Fibroblast of pulmonary artery (primary cell): ENCODE measurements around the gene SPARC.
"Not testable (repeated sequence)": the region's sequence is repeated elsewhere in the genome, so short reads cannot be mapped to it uniquely, and the experiment has no call there.

Source experiments
- DNase-seq: peaks from one replicate; pipeline ENCODE4 v3.0.0-alpha.2; 2010; ENCODE audit warnings: low read depth
- H3K4me3 ChIP-seq: replicated peaks from 2 replicates; pipeline ENCODE4 v1.5.1; 2011; ENCODE audit warnings: low read depth, mild to moderate bottlenecking, control low read depth, low read length, moderate library complexity
- TF ChIP-seq, protein P1 (sequence below): IDR thresholded peaks from 2 replicates; pipeline ENCODE4 v1.5.1; 2011; ENCODE audit warnings: mild to moderate bottlenecking, control low read depth, low read length, inconsistent platforms; ENCODE audit errors: missing control alignments

SPARC gene, protein sequence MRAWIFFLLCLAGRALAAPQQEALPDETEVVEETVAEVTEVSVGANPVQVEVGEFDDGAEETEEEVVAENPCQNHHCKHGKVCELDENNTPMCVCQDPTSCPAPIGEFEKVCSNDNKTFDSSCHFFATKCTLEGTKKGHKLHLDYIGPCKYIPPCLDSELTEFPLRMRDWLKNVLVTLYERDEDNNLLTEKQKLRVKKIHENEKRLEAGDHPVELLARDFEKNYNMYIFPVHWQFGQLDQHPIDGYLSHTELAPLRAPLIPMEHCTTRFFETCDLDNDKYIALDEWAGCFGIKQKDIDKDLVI

DNA sequence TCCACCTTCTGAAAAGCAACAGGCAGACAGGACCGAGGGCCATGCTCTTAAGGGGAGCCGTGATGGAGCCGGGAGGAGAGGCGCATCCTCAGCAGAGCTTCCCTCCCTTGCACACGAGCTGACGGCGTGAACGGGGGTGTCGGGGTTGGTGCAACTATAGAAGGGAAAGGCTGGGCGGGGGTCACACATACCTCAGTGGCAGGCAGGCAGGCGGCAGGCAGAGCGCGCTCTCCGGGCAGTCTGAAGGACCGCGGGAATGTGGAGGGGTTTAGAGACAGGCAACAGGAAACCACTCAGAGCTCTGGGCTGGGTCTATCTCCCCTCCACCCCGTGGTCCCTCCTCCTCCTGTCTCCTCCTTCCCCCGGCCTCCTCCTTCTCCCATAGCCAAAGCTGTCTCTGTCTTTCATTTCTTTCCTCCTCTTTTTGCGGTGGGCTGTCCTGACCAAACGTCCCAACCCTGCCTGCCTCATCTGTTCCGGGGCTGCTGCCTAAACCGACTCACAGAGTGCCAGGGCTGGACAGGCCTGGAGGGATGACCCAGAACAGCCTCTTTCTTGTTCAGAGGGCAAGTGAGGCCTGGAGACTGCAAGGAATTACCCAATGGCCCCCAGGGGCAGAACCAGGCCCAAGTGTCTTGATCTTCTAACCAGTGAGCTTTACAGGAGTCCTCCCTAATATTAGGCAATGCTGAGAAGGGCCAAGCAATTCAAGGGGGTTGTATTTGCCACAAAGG is at the start of gene SPARC:
Gene SPARC, minus strand, starts transcription at position 242 of the 734 bp plus-strand sequence. CDS start 10,727 bp downstream, outside the sequence.
- TF ChIP-seq, protein P1, sequence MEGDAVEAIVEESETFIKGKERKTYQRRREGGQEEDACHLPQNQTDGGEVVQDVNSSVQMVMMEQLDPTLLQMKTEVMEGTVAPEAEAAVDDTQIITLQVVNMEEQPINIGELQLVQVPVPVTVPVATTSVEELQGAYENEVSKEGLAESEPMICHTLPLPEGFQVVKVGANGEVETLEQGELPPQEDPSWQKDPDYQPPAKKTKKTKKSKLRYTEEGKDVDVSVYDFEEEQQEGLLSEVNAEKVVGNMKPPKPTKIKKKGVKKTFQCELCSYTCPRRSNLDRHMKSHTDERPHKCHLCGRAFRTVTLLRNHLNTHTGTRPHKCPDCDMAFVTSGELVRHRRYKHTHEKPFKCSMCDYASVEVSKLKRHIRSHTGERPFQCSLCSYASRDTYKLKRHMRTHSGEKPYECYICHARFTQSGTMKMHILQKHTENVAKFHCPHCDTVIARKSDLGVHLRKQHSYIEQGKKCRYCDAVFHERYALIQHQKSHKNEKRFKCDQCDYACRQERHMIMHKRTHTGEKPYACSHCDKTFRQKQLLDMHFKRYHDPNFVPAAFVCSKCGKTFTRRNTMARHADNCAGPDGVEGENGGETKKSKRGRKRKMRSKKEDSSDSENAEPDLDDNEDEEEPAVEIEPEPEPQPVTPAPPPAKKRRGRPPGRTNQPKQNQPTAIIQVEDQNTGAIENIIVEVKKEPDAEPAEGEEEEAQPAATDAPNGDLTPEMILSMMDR, result no peak
- H3K4me3 ChIP-seq, result peak within 1 kb of the TSS; percentile 74

DNA sequence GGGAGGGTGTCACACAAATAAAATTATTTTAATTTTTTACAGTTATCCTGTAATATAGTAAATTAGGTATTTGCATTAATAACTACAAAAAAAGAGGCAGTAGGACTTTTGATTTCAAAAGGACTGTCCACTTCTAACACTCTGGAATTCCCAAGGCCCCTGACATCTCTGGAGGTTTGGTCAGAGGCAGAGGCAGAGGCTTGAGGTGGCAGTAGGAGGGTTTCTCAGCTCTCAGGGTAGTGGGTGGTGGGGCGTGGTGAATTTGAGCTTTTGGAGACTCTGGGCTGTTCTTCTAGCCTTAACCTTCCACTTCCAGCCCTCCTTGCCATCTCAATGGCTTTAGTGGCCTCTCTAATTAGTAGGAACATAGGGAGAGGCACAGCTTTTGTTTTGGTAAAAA is 48.9 kb upstream of the SPARC start:
- TF ChIP-seq, protein P1, result no peak
- H3K4me3 ChIP-seq, result no peak overlapping the region
- DNase-seq, result no peak

More for the DNA sequence above, at the start of gene SPARC:
- DNase-seq, result peak; percentile 95

DNA sequence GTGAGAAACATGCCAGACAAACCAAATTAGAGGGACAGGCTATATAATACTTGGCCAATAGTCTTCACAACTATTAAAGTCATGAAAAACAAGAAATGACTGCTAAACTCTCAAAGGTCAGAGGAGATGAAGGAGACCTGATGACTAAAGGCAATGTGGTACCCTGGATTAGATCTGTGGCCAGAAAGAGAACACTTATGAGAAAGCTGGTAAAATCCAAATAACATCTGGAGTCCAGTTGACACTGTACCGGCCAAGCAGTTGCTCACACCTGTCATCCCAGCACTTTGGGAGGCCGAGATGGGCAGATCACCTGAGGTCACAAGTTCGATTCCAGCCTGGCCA is 47.3 kb upstream of the SPARC start:
- TF ChIP-seq, protein P1, result no peak
- H3K4me3 ChIP-seq, result no peak overlapping the region
- no peak for DNase-seq

DNA sequence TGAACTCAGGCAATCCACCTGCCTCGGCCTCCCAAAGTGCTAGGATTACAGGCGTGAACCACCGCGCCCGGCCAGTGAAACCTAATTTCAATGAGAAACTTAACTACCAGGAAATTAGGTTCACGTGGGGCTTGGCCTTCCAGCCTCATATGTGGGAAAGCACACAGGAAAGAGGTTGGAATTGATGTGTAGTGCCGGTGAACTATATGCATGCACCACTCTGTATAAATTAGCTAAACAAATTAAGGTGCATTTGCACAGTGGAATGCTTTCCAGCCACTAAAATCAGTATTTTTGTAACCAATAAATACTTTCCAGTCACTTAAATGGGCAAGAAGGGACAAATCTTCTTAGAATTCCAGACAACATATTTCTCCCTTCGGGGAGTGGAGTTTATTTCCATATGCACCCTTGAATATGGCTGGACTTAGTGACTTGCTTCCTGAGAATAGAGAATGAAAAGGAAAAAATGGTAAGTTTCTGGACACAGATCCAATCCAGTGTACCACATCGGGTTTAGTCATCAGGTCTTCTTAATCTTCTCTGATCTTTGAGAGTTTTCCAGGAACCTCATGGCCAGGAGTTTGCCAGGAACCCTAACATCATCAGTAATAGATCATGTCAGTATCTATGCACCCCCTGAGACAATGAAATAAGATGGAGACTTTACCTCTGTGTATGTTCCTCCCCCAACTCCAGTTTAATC is 46.8 kb upstream of the SPARC start:
- no peak for DNase-seq
- TF ChIP-seq, protein P1, result no peak
- H3K4me3 ChIP-seq, result no peak overlapping the region

DNA sequence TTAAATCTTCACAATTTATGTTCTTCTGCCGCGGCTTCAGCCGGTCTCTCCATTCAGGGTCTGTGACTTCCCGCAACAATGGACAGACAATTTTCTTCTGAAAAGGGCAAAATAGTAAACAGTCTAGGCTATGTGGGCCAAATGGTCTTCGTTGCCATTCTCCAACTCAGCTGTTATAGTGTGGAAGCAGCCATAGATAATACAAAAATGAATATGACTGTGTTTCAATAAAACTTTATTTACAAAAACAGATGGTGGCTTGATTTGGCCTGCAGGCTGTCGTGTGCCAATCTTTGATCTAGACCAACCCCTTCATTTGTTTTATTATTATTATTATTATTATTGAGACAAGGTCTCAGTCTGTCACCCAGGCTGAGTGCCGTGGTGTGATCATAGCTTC is 43.7 kb upstream of the SPARC start:
- TF ChIP-seq, protein P1, result no peak
- H3K4me3 ChIP-seq, result no peak overlapping the region
- no peak for DNase-seq

DNA sequence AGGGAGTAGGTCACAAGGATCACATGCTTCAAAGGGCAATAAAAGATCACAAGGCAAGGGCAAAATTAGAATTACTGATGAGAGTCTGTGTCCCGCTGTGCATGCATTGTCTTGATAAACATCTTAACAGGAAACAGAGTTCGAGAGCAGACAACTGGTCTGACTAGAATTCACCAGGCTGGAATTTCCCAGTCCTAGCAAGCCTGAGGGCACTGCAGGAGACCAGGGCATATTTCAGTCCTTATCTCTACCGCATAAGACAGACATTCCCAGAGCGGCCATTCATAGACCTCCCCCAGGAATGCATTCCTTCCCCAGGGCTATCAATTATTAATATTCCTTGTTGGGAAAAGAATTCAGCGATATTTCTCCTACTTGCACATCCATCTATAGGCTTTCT is 42.9 kb upstream of the SPARC start:
- not testable (repeated sequence) for H3K4me3 ChIP-seq, DNase-seq

DNA sequence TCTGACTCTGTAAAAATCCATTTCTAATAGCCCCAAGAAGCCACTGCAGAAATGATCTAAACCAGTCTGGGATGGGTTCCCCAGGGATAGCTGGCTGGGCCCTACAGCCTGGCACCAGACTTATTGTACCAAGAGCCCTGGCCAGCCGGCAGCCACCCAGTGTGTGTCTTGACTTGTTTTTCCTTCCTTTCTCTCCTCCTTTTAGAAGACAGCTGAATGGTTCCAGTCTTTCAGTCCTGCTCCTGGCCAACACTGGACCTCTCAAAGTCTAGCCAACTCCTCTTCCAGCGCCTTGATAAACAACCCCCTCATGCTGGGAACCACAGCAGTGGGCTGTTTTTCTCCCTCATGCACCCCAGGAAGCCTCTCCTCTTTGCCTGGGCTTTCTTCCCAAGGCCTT is 37.6 kb upstream of the SPARC start:
- TF ChIP-seq, protein P1, result no peak
- DNase-seq, result no peak
- H3K4me3 ChIP-seq, result no peak overlapping the region
